ENCODE results near the gene TYMP. TPM values are rescaled to one million over a fixed set of nuclear protein-coding genes. Genes with fewer than 3 reads are reported as not detected.
"Not testable (repeated sequence)": the region's sequence is repeated elsewhere in the genome, so short reads cannot be mapped to it uniquely, and the experiment has no call there.

The TYMP gene
- total RNA-seq, 1 donor from 2014 or later, result 11.8 TPM

- ATAC-seq (ENCODE audit: poor library complexity), result no peak
- intact Hi-C loops (cut with DNase I), result no loop called here
- no peak for DNase-seq
Measured at GRCh38 chr22:50545522-50546325, 15.9 kb upstream of the TYMP start, which contains the start of gene KLHDC7B. KLHDC7B (plus strand) TSS chr22:50545899; CDS start chr22:50546244, 345 bp downstream.

- ATAC-seq (ENCODE audit: poor library complexity) (no peak), DNase-seq (no peak)
- intact Hi-C loops (cut with DNase I), result no loop called here
Measured at GRCh38 chr22:50544746-50545253, 15.0 kb upstream of the TYMP start.

GRCh38 chr22:50544078-50544745, 14.4 kb upstream of the TYMP start:
- intact Hi-C loops (cut with DNase I), result no loop called here
- DNase-seq (peak; percentile 90), ATAC-seq (ENCODE audit: poor library complexity) (peak; percentile 74)

GRCh38 chr22:50542416-50542927, 12.7 kb upstream of the TYMP start:
- ATAC-seq (ENCODE audit: poor library complexity) (no peak), DNase-seq (no peak)
- intact Hi-C loops (cut with DNase I), result no loop called here

- ATAC-seq (ENCODE audit: poor library complexity), result peak; percentile 7
- intact Hi-C loops (cut with DNase I), result not testable (repeated sequence)
- peak; percentile 70 for DNase-seq
Measured at GRCh38 chr22:50541667-50542026, 11.8 kb upstream of the TYMP start.

GRCh38 chr22:50540381-50540780, 10.6 kb upstream of the TYMP start:
- intact Hi-C loops (cut with DNase I), result no loop called here
- ATAC-seq (ENCODE audit: poor library complexity) (no peak), DNase-seq (peak; percentile 26)

- ATAC-seq (ENCODE audit: poor library complexity) (no peak), DNase-seq (peak; percentile 39)
- intact Hi-C loops (cut with DNase I), result no loop called here
Measured at GRCh38 chr22:50537765-50538164, 8.0 kb upstream of the TYMP start.

GRCh38 chr22:50536226-50536625, 6.4 kb upstream of the TYMP start:
- DNase-seq, result no peak
- ATAC-seq (ENCODE audit: poor library complexity), result no peak
- intact Hi-C loops (cut with DNase I), result no loop called here

GRCh38 chr22:50535113-50535512, 5.3 kb upstream of the TYMP start:
- intact Hi-C loops (cut with DNase I), result no loop called here
- ATAC-seq (ENCODE audit: poor library complexity), result no peak
- peak; percentile 17 for DNase-seq

GRCh38 chr22:50533856-50534711, 4.3 kb upstream of the TYMP start:
- intact Hi-C loops (cut with DNase I); ATAC-seq (ENCODE audit: poor library complexity): not testable (repeated sequence)
- DNase-seq, result peak; percentile 66

- DNase-seq (peak; percentile 45), ATAC-seq (ENCODE audit: poor library complexity) (no peak)
- intact Hi-C loops (cut with DNase I), result no loop called here
Measured at GRCh38 chr22:50532824-50533796, 3.3 kb upstream of the TYMP start.

GRCh38 chr22:50531962-50532674, 2.3 kb upstream of the TYMP start:
- DNase-seq (peak; percentile 93), ATAC-seq (ENCODE audit: poor library complexity) (peak; percentile 59)
- intact Hi-C loops (cut with DNase I), result no loop called here

- intact Hi-C loops (cut with DNase I), result no loop called here
- DNase-seq (peak; percentile 82), ATAC-seq (ENCODE audit: poor library complexity) (peak; percentile 25)
Measured at GRCh38 chr22:50531546-50531961, 1.7 kb upstream of the TYMP start.

- ATAC-seq (ENCODE audit: poor library complexity), result peak; percentile 56
- intact Hi-C loops (cut with DNase I), result no loop called here
- peak; percentile 94 for DNase-seq
Measured at GRCh38 chr22:50530877-50531545, 1.2 kb upstream of the TYMP start.

GRCh38 chr22:50530580-50530876, 716 bp upstream of the TYMP start:
- DNase-seq, result no peak
- intact Hi-C loops (cut with DNase I), result no loop called here
- no peak for ATAC-seq (ENCODE audit: poor library complexity)

- ATAC-seq (ENCODE audit: poor library complexity), result no peak
- DNase-seq, result no peak
- intact Hi-C loops (cut with DNase I), result no loop called here
Measured at GRCh38 chr22:50529416-50529896, 356 bp downstream of the TYMP start.
